B cell (primary cell): ENCODE measurements around the gene FAM83B.

Experiments
- CTCF ChIP-seq: fragments of 200-600 bp; IDR thresholded peaks from one replicate; pipeline ENCODE4 v1.8.0; 2022; ENCODE audit warnings: antibody characterized with exemption, mild to moderate bottlenecking
- EZH2 ChIP-seq: IDR thresholded peaks from 2 replicates; pipeline ENCODE4 v1.6.1; 2012; ENCODE audit warnings: borderline replicate concordance, low read depth, mild to moderate bottlenecking, moderate library complexity, low read length; ENCODE audit not compliant: insufficient read depth, poor library complexity, severe bottlenecking

GRCh38 chr6:54864272-54864671 is 17.7 kb downstream of the FAM83B start:
- TF ChIP-seq CTCF (no peak), EZH2 (no peak)
